ENCODE measurements around the gene APOA1.

DNA sequence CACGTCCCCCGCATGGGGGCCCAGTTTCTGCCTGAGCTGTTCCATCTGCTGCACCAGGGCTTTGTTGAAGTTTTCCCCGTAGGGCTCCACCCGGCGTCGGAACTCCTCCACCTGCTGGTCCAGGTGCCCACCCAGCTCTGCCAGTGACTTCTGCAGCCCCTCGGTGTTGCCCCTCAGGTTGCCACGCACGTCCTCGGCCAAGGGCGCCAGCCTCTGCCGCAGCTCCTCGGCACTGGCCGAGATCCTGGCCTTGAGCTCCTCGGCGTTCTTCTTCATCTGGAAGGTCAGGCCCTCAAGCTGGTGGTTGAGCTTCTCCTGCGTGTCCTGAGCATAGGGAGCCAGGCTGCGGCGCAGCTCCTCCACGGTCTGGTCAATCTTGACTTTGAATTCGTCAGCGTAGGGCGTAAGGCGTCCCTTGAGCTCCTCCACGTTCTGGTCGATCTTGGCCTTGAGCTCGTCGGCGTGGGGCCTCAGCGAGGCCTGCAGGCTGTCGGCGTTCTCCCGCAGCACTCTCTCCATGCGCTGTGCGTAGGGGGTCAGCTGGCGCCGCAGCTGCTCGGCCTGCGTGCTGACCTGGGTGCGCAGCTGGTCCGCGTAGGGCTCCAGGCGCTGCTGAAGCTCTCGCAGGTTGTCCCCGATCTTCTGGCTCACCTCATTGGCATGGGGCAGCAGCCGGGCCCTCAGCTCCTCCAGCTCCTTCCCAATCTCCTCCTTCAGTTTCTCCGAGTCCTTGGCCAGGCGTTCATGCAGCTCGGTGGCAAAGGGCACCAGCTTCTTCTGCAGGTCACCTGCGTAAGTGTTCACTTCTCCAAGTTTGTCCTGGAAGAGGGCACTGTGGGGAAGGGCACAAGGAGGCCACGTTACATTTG is 16.1 kb downstream of the APOA1 start:
- TF ChIP-seq CTCF (optimal IDR thresholded peaks at IDR 0.05 in 1 of 3, IDR thresholded peaks at IDR 0.05 in 1 of 3, conservative IDR thresholded peaks at IDR 0.05 in 1 of 3; ENCODE audit: extremely low read depth in 1 of 3, insufficient read depth in 2 of 3, low read length in 3 of 3) (no peak), EZH2 (IDR thresholded peaks at IDR 0.05; ENCODE audit: low read length) (no peak)
